Measurements from ENCODE around the gene MAST4. TPM values are rescaled to one million over a fixed set of nuclear protein-coding genes. Genes with fewer than 3 reads are reported as not detected.

The MAST4 gene
- total and polyA plus RNA-seq, 5 experiments from 2014 or later, result 4.5 to 19.4 (median 10.3) TPM

DNA sequence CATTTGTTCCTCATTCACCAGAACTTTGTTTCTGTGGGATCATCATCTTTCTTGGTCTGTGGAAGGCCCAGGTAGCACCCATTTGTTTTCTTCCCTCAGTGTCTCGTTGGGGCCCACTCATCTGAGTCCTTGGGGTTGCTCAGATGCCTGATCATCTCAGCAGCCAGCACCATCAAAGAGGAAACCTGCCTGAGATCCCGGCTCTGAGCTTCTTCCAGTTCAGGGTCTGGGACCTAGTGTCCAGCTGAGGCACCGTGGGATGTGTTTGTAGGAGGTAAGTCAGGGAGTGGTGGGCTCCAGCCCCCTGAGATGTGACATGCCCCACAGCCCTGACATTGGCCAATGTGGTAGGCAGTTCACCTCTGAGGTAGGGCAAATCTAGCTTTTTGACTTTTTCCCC is 609.8 kb downstream of the MAST4 start:
- H3K27me3 Mint-ChIP-seq, result no peaks in the 10 kb centered on the region
- DNase-seq (no peak), ATAC-seq (no peak)
- POLR2A ChIA-PET, result interaction anchor here (0.9 to 14.5 kb wide), 8 partner anchors 8 to 201 kb away, joined by 3 to 420 read pairs (median 5); no protein-coding TSS in a partner anchor
- peaks cover 46 to 89% (median 78%) of the 10 kb centered on the region in 4 donors for H3K4me1 Mint-ChIP-seq
- H3K9me3 Mint-ChIP-seq, result peaks cover 0 to 4% (median 0%) of the 10 kb centered on the region in 9 donors
- H3K4me3 Mint-ChIP-seq, result peak overlapping the region in 9 of 10 donors; percentile 36 to 77 (median 56)
- peak overlapping the region; percentile 68 to 98 (median 92) for H3K27ac Mint-ChIP-seq
- H3K36me3 Mint-ChIP-seq, result peaks cover 0 to 2% (median 0%) of the 10 kb centered on the region in 3 donors

GRCh38 chr5:67206461-67206860 is 610.3 kb downstream of the MAST4 start:
- no peaks in the 10 kb centered on the region for H3K27me3 Mint-ChIP-seq
- H3K4me3 Mint-ChIP-seq, result peak overlapping the region; percentile 23 to 77 (median 55)
- POLR2A ChIA-PET, result interaction anchor here (0.6 to 14.5 kb wide), 12 partner anchors 10 to 1009 kb away, joined by 3 to 420 read pairs (median 4); partner anchors contain the start of gene PIK3R1
- H3K9me3 Mint-ChIP-seq, result peaks cover 0 to 1% (median 0%) of the 10 kb centered on the region in 9 donors
- DNase-seq (no peak), ATAC-seq (no peak)
- peaks cover 44 to 84% (median 74%) of the 10 kb centered on the region in 4 donors for H3K4me1 Mint-ChIP-seq
- H3K36me3 Mint-ChIP-seq, result no peaks in the 10 kb centered on the region
- H3K27ac Mint-ChIP-seq, result peak overlapping the region; percentile 68 to 98 (median 92)

- ATAC-seq (peak; percentile 87 to 91), DNase-seq (peak; percentile 40 to 90 (median 80))
- Mint-ChIP-seq H3K4me1 (peaks cover 44 to 79% (median 72%) of the 10 kb centered on the region in 4 donors), H3K27ac (peak overlapping the region; percentile 68 to 98 (median 90)), H3K36me3 (no peaks in the 10 kb centered on the region), H3K9me3 (peaks cover 0 to under 1% (median 0%) of the 10 kb centered on the region in 9 donors), H3K27me3 (no peaks in the 10 kb centered on the region), H3K4me3 (peak overlapping the region; percentile 23 to 77 (median 55))
- POLR2A ChIA-PET, result interaction anchor here (0.6 to 14.5 kb wide), 11 partner anchors 8 to 1008 kb away, joined by 3 to 420 read pairs (median 4); partner anchors contain the start of gene PIK3R1
These were observed 610.7 kb downstream of the MAST4 start for GRCh38 chr5:67206929-67207328.

- no peak for ATAC-seq
- Mint-ChIP-seq H3K4me1 (peaks cover 42 to 64% (median 62%) of the 10 kb centered on the region in 4 donors), H3K27ac (peak overlapping the region; percentile 55 to 98 (median 87)), H3K4me3 (peak overlapping the region in 4 of 10 donors; percentile 11 to 64 (median 34)), H3K36me3 (no peaks in the 10 kb centered on the region), H3K27me3 (no peaks in the 10 kb centered on the region), H3K9me3 (no peaks in the 10 kb centered on the region)
- no peak for DNase-seq
- POLR2A ChIA-PET, result interaction anchor here (0.7 to 14.5 kb wide), 6 partner anchors 8 to 220 kb away, joined by 3 to 420 read pairs (median 4); no protein-coding TSS in a partner anchor
These were observed 612.2 kb downstream of the MAST4 start for GRCh38 chr5:67208403-67208802.

GRCh38 chr5:67209141-67209771 is 613.1 kb downstream of the MAST4 start:
- DNase-seq (peak in 9 of 10 donors; percentile 34 to 81 (median 64)), ATAC-seq (peak; percentile 45 to 50)
- H3K4me1 Mint-ChIP-seq, result peaks cover 43 to 61% (median 59%) of the 10 kb centered on the region in 4 donors
- no peaks in the 10 kb centered on the region for H3K27me3 Mint-ChIP-seq
- peak overlapping the region in 4 of 10 donors; percentile 2 to 63 (median 41) for H3K4me3 Mint-ChIP-seq
- H3K9me3 Mint-ChIP-seq, result no peaks in the 10 kb centered on the region
- POLR2A ChIA-PET, result interaction anchor here (1.3 to 14.5 kb wide), 4 partner anchors 12 to 57 kb away, joined by 3 to 420 read pairs (median 4); no protein-coding TSS in a partner anchor
- H3K27ac Mint-ChIP-seq, result peak overlapping the region; percentile 9 to 93 (median 87)
- H3K36me3 Mint-ChIP-seq, result no peaks in the 10 kb centered on the region

DNA sequence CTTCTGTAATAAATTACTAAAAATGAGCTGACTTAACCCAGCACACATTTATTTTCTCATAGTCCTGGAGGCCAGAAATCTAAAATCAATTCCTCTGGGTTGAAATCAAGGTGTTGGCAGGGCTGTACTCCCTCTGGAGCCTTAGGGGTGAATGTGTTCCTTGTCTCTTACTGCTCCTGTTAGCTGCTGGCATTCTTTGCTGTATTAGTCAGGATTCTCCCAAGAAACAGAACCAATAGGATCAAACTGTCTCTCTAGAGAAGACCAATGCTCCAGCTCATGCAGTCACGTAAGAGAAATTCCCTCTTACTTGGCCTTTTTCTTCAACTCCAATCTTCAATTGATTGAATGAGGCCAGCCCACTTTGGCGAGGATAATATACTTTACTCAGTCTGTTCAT is 615.7 kb downstream of the MAST4 start:
- DNase-seq (no peak), ATAC-seq (no peak)
- Mint-ChIP-seq H3K9me3 (peaks cover 0 to 1% (median 0%) of the 10 kb centered on the region in 9 donors), H3K36me3 (no peaks in the 10 kb centered on the region), H3K27me3 (no peaks in the 10 kb centered on the region), H3K4me3 (no peak overlapping the region), H3K27ac (peak overlapping the region in 8 of 10 donors; percentile 3 to 90 (median 66)), H3K4me1 (peaks cover 46 to 61% (median 59%) of the 10 kb centered on the region in 4 donors)
- POLR2A ChIA-PET, result interaction anchor here (14.5 kb wide), 1 partner anchor 48 kb away, joined by 420 read pairs; no protein-coding TSS in a partner anchor

- no peak for ATAC-seq
- Mint-ChIP-seq H3K9me3 (peaks cover 0 to 10% (median 0%) of the 10 kb centered on the region in 9 donors), H3K36me3 (no peaks in the 10 kb centered on the region), H3K4me1 (peaks cover 50 to 62% (median 57%) of the 10 kb centered on the region in 4 donors), H3K27ac (peak overlapping the region; percentile 90 to 99 (median 98)), H3K27me3 (no peaks in the 10 kb centered on the region), H3K4me3 (peak overlapping the region in 7 of 10 donors; percentile 0 to 57 (median 21))
- no peak for DNase-seq
- POLR2A ChIA-PET, result interaction anchor here (0.6 to 3.8 kb wide), 3 partner anchors 8 to 47 kb away, joined by 4 to 45 read pairs (median 4); no protein-coding TSS in a partner anchor
These were observed 617.8 kb downstream of the MAST4 start for GRCh38 chr5:67214036-67214435.

GRCh38 chr5:67214707-67215447 is 618.7 kb downstream of the MAST4 start:
- no peaks in the 10 kb centered on the region for H3K36me3 Mint-ChIP-seq
- H3K9me3 Mint-ChIP-seq, result peaks cover 0 to 10% (median 0%) of the 10 kb centered on the region in 9 donors
- peak overlapping the region; percentile 96 to 99 (median 98) for H3K27ac Mint-ChIP-seq
- ATAC-seq (no peak), DNase-seq (no peak)
- peak overlapping the region in 8 of 10 donors; percentile 62 to 87 (median 82) for H3K4me3 Mint-ChIP-seq
- no peaks in the 10 kb centered on the region for H3K27me3 Mint-ChIP-seq
- H3K4me1 Mint-ChIP-seq, result peaks cover 48 to 58% (median 54%) of the 10 kb centered on the region in 4 donors
- POLR2A ChIA-PET, result interaction anchor here (0.7 to 3.8 kb wide), 8 partner anchors 8 to 1496 kb away, joined by 3 to 45 read pairs (median 6); partner anchors contain the start of gene PIK3R1

DNA sequence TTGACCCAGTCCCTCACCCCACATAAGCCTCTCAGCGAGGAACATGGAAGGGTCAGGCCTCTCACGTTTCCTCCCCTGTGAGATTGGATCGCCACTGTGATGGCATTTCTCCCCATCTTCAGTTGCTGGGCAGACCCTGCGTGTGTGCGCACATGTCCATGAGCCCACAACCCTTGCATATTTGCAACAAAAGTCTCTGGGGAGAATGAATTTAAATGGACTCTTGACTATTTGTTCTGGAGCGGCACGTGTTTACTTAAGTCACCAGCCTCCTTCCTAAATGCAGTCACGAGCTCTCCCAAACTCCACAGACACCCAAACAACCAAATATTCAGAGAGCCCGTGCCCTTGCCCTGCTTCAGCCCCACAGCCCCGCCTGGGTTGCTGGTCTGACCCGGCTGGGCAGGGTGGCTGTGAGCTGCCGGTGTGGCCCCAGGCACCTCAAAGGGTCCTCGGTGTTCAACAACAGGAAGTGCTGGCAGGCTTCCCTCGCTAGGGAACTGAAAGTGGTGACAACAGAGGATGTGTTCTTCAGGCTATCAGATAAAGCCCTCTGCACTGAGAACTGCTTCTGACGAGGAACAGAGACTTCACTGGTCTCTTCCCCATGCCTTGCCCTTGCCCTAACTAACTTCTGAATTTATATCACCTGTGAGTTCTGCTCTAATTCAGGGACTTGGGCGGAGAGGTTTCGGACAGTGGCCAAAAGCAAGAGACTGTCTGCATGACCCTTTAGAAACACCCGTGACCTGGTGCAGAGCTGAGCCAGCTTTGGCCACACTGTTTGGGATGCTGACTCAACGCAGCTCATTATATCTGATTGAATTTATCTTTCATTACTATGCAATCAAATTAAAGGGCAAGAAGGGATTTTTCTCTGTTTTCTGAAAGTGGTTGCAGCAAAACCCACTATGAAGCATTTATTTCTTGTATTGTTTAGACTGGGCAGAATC is 619.6 kb downstream of the MAST4 start:
- Mint-ChIP-seq H3K4me1 (peaks cover 48 to 61% (median 59%) of the 10 kb centered on the region in 4 donors), H3K36me3 (no peaks in the 10 kb centered on the region), H3K9me3 (peaks cover 0 to 10% (median 0%) of the 10 kb centered on the region in 9 donors), H3K27ac (peak overlapping the region; percentile 96 to 99 (median 98)), H3K4me3 (peak overlapping the region; percentile 55 to 87 (median 80)), H3K27me3 (no peaks in the 10 kb centered on the region)
- POLR2A ChIA-PET, result interaction anchor here (0.6 to 3.8 kb wide), 9 partner anchors 9 to 1495 kb away, joined by 3 to 45 read pairs (median 6); partner anchors contain the start of gene PIK3R1
- peak; percentile 97 for ATAC-seq
- DNase-seq, result peak; percentile 46 to 86 (median 72)

GRCh38 chr5:67216564-67216963 is 620.4 kb downstream of the MAST4 start:
- ATAC-seq, result no peak
- POLR2A ChIA-PET, result interaction anchor here (0.6 to 3.8 kb wide), 7 partner anchors 10 to 1011 kb away, joined by 3 to 45 read pairs (median 6); partner anchors contain the start of gene PIK3R1
- no peaks in the 10 kb centered on the region for H3K36me3 Mint-ChIP-seq
- peak overlapping the region; percentile 96 to 99 (median 98) for H3K27ac Mint-ChIP-seq
- no peaks in the 10 kb centered on the region for H3K27me3 Mint-ChIP-seq
- H3K4me1 Mint-ChIP-seq, result peaks cover 52 to 68% (median 66%) of the 10 kb centered on the region in 4 donors
- H3K9me3 Mint-ChIP-seq, result peaks cover 0 to 10% (median 0%) of the 10 kb centered on the region in 9 donors
- peak overlapping the region in 9 of 10 donors; percentile 62 to 87 (median 80) for H3K4me3 Mint-ChIP-seq
- no peak for DNase-seq
